Muscle of leg (tissue), 11 donors: ENCODE results near the gene HTR7. TPM values are rescaled to one million over a fixed set of nuclear protein-coding genes. Genes with fewer than 3 reads are reported as not detected.
"Not testable (repeated sequence)": the region's sequence is repeated elsewhere in the genome, so short reads cannot be mapped to it uniquely, and the experiment has no call there.

Experiments
- DNase-seq: peaks from one replicate; pipeline ENCODE4 v3.0.0; 2013
- H3K27ac ChIP-seq: one replicate; pipeline ENCODE4 v1.5.1; 2013; ENCODE audit warnings: mild to moderate bottlenecking, low read length, control low read depth
- H3K27me3 ChIP-seq: one replicate; pipeline ENCODE4 v1.6.1; 2013; ENCODE audit warnings: low read length; ENCODE audit not compliant: control insufficient read depth, insufficient read depth
- H3K36me3 ChIP-seq: one replicate; pipeline ENCODE4 v1.6.1; 2013; ENCODE audit warnings: low read length; ENCODE audit not compliant: control insufficient read depth, insufficient read depth
- H3K4me1 ChIP-seq: one replicate; pipeline ENCODE4 v1.6.1; 2013; ENCODE audit warnings: low read length; ENCODE audit not compliant: control insufficient read depth, insufficient read depth
- H3K4me3 ChIP-seq: one replicate; pipeline ENCODE4 v1.5.1; 2013; ENCODE audit warnings: low read length, control low read depth
- H3K9me3 ChIP-seq: replicated peaks from 2 replicates; pipeline ENCODE4 v1.6.1; 2013; ENCODE audit warnings: low read depth, low read length; ENCODE audit not compliant: control insufficient read depth
- WGBS: methylation state at CpG from one replicate; pipeline ENCODE4 v1.1.5; 2013; ENCODE audit warnings: missing lambda C conversion rate; ENCODE audit not compliant: insufficient coverage; 5-methylcytosine and 5-hydroxymethylcytosine counted together
- polyA plus RNA-seq, 8 donors: library from polyadenylated mRNA; unstranded; fragments of 120-200 nt; gene quantifications; one replicate each; pipeline versions ENCODE4 v1.2.1 to v1.2.3, GENCODE V29; 2013; ENCODE audit warnings: inconsistent platforms in 1 of 8, low replicate concordance in 1 of 8; ENCODE audit not compliant: insufficient read length in 8 of 8, insufficient read depth in 1 of 8
- total RNA-seq: library from RNA; stranded (reverse); fragments of 120-200 nt; gene quantifications from one replicate; pipeline ENCODE4 v1.2.4, GENCODE V29; 2013

HTR7 gene
- total and polyA plus RNA-seq, 9 donors: 0.09 to 0.25 (median 0.18) TPM

GRCh38 chr10:90807106-90807505 lies 50.7 kb downstream of the HTR7 start:
- not testable (repeated sequence) for DNase-seq, H3K9me3 ChIP-seq, H3K4me1 ChIP-seq, H3K27ac ChIP-seq, H3K4me3 ChIP-seq, H3K36me3 ChIP-seq, H3K27me3 ChIP-seq
- WGBS: 83% methylated on average over 1 of the region's 4 CpGs

GRCh38 chr10:90806677-90807076 lies 51.2 kb downstream of the HTR7 start:
- H3K4me3 ChIP-seq: no peak overlapping the region
- no peaks in the 10 kb centered on the region for H3K36me3 ChIP-seq
- no CpG with 5 or more reads among the region's 1 CpG for WGBS
- DNase-seq: no peak
- H3K27me3 ChIP-seq: no peaks in the 10 kb centered on the region
- no peaks in the 10 kb centered on the region for H3K9me3 ChIP-seq
- H3K4me1 ChIP-seq: no peaks in the 10 kb centered on the region
- H3K27ac ChIP-seq: no peak overlapping the region

- Histone ChIP-seq H3K4me1 (no peaks in the 10 kb centered on the region), H3K27ac (no peak overlapping the region), H3K27me3 (no peaks in the 10 kb centered on the region), H3K4me3 (no peak overlapping the region), H3K9me3 (no peaks in the 10 kb centered on the region), H3K36me3 (no peaks in the 10 kb centered on the region)
- no CpG with 5 or more reads among the region's 1 CpG for WGBS
- DNase-seq: no peak
Measured at GRCh38 chr10:90805206-90805605, 52.6 kb downstream of the HTR7 start.

- Histone ChIP-seq H3K4me3 (no peak overlapping the region), H3K4me1 (no peaks in the 10 kb centered on the region), H3K36me3 (no peaks in the 10 kb centered on the region), H3K27ac (no peak overlapping the region), H3K27me3 (no peaks in the 10 kb centered on the region), H3K9me3 (no peaks in the 10 kb centered on the region)
- DNase-seq: no peak
- WGBS: no CpG with 5 or more reads among the region's 3 CpGs
Measured at GRCh38 chr10:90804354-90804753, 53.5 kb downstream of the HTR7 start.

GRCh38 chr10:90801608-90802007 lies 56.2 kb downstream of the HTR7 start:
- Histone ChIP-seq H3K27ac (no peak overlapping the region), H3K27me3 (no peaks in the 10 kb centered on the region), H3K4me1 (no peaks in the 10 kb centered on the region), H3K9me3 (no peaks in the 10 kb centered on the region), H3K4me3 (no peak overlapping the region), H3K36me3 (no peaks in the 10 kb centered on the region)
- no peak for DNase-seq
- 89% methylated on average over 1 of the region's 1 CpG for WGBS

GRCh38 chr10:90800232-90800796 lies 57.5 kb downstream of the HTR7 start:
- DNase-seq: no peak
- no peaks in the 10 kb centered on the region for H3K4me1 ChIP-seq
- H3K36me3 ChIP-seq: no peaks in the 10 kb centered on the region
- H3K4me3 ChIP-seq: no peak overlapping the region
- no peak overlapping the region for H3K27ac ChIP-seq
- H3K27me3 ChIP-seq: no peaks in the 10 kb centered on the region
- no peaks in the 10 kb centered on the region for H3K9me3 ChIP-seq
- WGBS: 71% methylated on average over 3 of the region's 5 CpGs

GRCh38 chr10:90799172-90799571 lies 58.7 kb downstream of the HTR7 start:
- Histone ChIP-seq H3K36me3 (no peaks in the 10 kb centered on the region), H3K27ac (no peak overlapping the region), H3K4me1 (no peaks in the 10 kb centered on the region), H3K4me3 (no peak overlapping the region), H3K27me3 (no peaks in the 10 kb centered on the region), H3K9me3 (no peaks in the 10 kb centered on the region)
- no CpG with 5 or more reads among the region's 3 CpGs for WGBS
- no peak for DNase-seq

- Histone ChIP-seq H3K27me3 (no peaks in the 10 kb centered on the region), H3K4me1 (no peaks in the 10 kb centered on the region), H3K4me3 (no peak overlapping the region), H3K9me3 (no peaks in the 10 kb centered on the region), H3K27ac (no peak overlapping the region), H3K36me3 (no peaks in the 10 kb centered on the region)
- no peak for DNase-seq
Measured at GRCh38 chr10:90798482-90798881, 59.4 kb downstream of the HTR7 start.

- Histone ChIP-seq H3K9me3 (no peaks in the 10 kb centered on the region), H3K4me3 (no peak overlapping the region), H3K27me3 (no peaks in the 10 kb centered on the region), H3K36me3 (no peaks in the 10 kb centered on the region), H3K27ac (no peak overlapping the region), H3K4me1 (no peaks in the 10 kb centered on the region)
- DNase-seq: no peak
- no CpG with 5 or more reads among the region's 2 CpGs for WGBS
Measured at GRCh38 chr10:90790422-90790821, 67.4 kb downstream of the HTR7 start.

- Histone ChIP-seq H3K27me3 (no peaks in the 10 kb centered on the region), H3K36me3 (no peaks in the 10 kb centered on the region), H3K27ac (no peak overlapping the region), H3K4me1 (no peaks in the 10 kb centered on the region), H3K9me3 (no peaks in the 10 kb centered on the region), H3K4me3 (no peak overlapping the region)
- DNase-seq: peak; percentile 3
- WGBS: no CpG with 5 or more reads among the region's 3 CpGs
Measured at GRCh38 chr10:90788968-90789367, 68.9 kb downstream of the HTR7 start.

GRCh38 chr10:90788199-90788491 lies 69.7 kb downstream of the HTR7 start:
- no peaks in the 10 kb centered on the region for H3K27me3 ChIP-seq
- no peak for DNase-seq
- no peak overlapping the region for H3K27ac ChIP-seq
- H3K9me3 ChIP-seq: no peaks in the 10 kb centered on the region
- H3K4me3 ChIP-seq: no peak overlapping the region
- no peaks in the 10 kb centered on the region for H3K36me3 ChIP-seq
- H3K4me1 ChIP-seq: no peaks in the 10 kb centered on the region
- no CpG with 5 or more reads among the region's 3 CpGs for WGBS
